ENCODE results near the gene PPAN.

The PPAN gene

GRCh38 chr19:10113964-10114650 lies 7.9 kb downstream of the PPAN start:
- DNase-seq: no peak

- no peak for DNase-seq
Observed at GRCh38 chr19:10114651-10115391, 8.7 kb downstream of the PPAN start.

- DNase-seq: no peak
Observed at GRCh38 chr19:10115392-10116084, 9.4 kb downstream of the PPAN start.

GRCh38 chr19:10116085-10116865 lies 10.1 kb downstream of the PPAN start:
- no peak for DNase-seq

GRCh38 chr19:10116866-10117616 lies 10.9 kb downstream of the PPAN start:
- DNase-seq: no peak

- no peak for DNase-seq
Observed at GRCh38 chr19:10118960-10119359, 12.8 kb downstream of the PPAN start.

- DNase-seq: no peak
Observed at GRCh38 chr19:10120538-10121189, 14.5 kb downstream of the PPAN start.

GRCh38 chr19:10122045-10122444 lies 15.9 kb downstream of the PPAN start:
- no peak for DNase-seq

- DNase-seq: no peak
Observed at GRCh38 chr19:10124429-10124828, 18.3 kb downstream of the PPAN start.

GRCh38 chr19:10126213-10126639 lies 20.1 kb downstream of the PPAN start:
- DNase-seq: no peak

GRCh38 chr19:10132905-10133304 lies 26.7 kb downstream of the PPAN start:
- no peak for DNase-seq

GRCh38 chr19:10133596-10133995 lies 27.4 kb downstream of the PPAN start:
- no peak for DNase-seq

- DNase-seq: no peak
Observed at GRCh38 chr19:10134040-10134439, 27.9 kb downstream of the PPAN start.

- no peak for DNase-seq
Observed at GRCh38 chr19:10135551-10136334, 29.6 kb downstream of the PPAN start.

- DNase-seq: no peak
Observed at GRCh38 chr19:10136936-10137335, 30.8 kb downstream of the PPAN start.

GRCh38 chr19:10137751-10138682 lies 31.9 kb downstream of the PPAN start:
- no peak for DNase-seq

- no peak for DNase-seq
Observed at GRCh38 chr19:10138879-10139795, 33.0 kb downstream of the PPAN start.

GRCh38 chr19:10139952-10140351 lies 33.8 kb downstream of the PPAN start:
- no peak for DNase-seq

- DNase-seq: no peak
Observed at GRCh38 chr19:10141479-10141878, 35.3 kb downstream of the PPAN start.

Data from T-helper 9 cell (primary cell).